ENCODE results near the gene PORCN. TPM values are rescaled to one million over a fixed set of nuclear protein-coding genes. Genes with fewer than 3 reads are reported as not detected.

Gene PORCN
- total and polyA plus RNA-seq, 2 of the 13 experiments (the other 11 are each of a cell fraction or from before 2014, with no cell fraction given): 3.9 to 5.8 TPM

- peak; percentile 73 for TF ChIP-seq USF2 (IDR thresholded peaks at IDR 0.05; ENCODE audit: low read depth, low read length)
- peak; percentile 74; the same call in 1 of the 2 replicates for TF ChIP-seq USF2 (CRISPR knock-in tag; IDR thresholded peaks at IDR 0.05; ENCODE audit: borderline replicate concordance)
- TF ChIP-seq, protein P1, sequence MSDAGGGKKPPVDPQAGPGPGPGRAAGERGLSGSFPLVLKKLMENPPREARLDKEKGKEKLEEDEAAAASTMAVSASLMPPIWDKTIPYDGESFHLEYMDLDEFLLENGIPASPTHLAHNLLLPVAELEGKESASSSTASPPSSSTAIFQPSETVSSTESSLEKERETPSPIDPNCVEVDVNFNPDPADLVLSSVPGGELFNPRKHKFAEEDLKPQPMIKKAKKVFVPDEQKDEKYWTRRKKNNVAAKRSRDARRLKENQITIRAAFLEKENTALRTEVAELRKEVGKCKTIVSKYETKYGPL (CRISPR knock-in tag; IDR thresholded peaks at IDR 0.05): no peak
- TF ChIP-seq HOXD1 (CRISPR knock-in tag; IDR thresholded peaks at IDR 0.05): no peak
- TF ChIP-seq CBX1 (IDR thresholded peaks at IDR 0.05; ENCODE audit: low read depth): no peak
- TF ChIP-seq, protein P2, sequence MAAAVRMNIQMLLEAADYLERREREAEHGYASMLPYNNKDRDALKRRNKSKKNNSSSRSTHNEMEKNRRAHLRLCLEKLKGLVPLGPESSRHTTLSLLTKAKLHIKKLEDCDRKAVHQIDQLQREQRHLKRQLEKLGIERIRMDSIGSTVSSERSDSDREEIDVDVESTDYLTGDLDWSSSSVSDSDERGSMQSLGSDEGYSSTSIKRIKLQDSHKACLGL (CRISPR knock-in tag; IDR thresholded peaks at IDR 0.05): no peak
- no peak for TF ChIP-seq MBNL3 (CRISPR knock-in tag; conservative IDR thresholded peaks at IDR 0.05)
- TF ChIP-seq, protein P3, sequence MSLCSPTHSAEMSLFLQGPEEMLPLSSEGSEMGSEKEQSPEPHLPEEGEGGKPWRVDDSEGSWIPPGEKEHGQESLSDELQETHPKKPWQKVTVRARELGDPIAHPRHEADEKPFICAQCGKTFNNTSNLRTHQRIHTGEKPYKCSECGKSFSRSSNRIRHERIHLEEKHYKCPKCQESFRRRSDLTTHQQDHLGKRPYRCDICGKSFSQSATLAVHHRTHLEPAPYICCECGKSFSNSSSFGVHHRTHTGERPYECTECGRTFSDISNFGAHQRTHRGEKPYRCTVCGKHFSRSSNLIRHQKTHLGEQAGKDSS (CRISPR knock-in tag; IDR thresholded peaks at IDR 0.05; ENCODE audit: borderline replicate concordance, low read depth): no peak
- TF ChIP-seq STAT5B (CRISPR knock-in tag; IDR thresholded peaks at IDR 0.05): no peak
- peak; percentile 77 for TF ChIP-seq YY1 (IDR thresholded peaks at IDR 0.05; ENCODE audit: insufficient read depth, insufficient replicate concordance, low read depth, low read length)
- TF ChIP-seq ZNF350 (CRISPR knock-in tag; IDR thresholded peaks at IDR 0.05; ENCODE audit: borderline replicate concordance, low read depth): no peak
- no peak for TF ChIP-seq ZNF746 (CRISPR knock-in tag; IDR thresholded peaks at IDR 0.05)
- no peak for TF ChIP-seq ZNF556 (CRISPR knock-in tag; IDR thresholded peaks at IDR 0.05; ENCODE audit: borderline replicate concordance)
- TF ChIP-seq ZNF672 (CRISPR knock-in tag; IDR thresholded peaks at IDR 0.05): no peak
- TF ChIP-seq ZNF18 (CRISPR knock-in tag; IDR thresholded peaks at IDR 0.05; ENCODE audit: insufficient replicate concordance): no peak
- no peak for TF ChIP-seq YEATS2 (CRISPR knock-in tag; IDR thresholded peaks at IDR 0.05; ENCODE audit: borderline replicate concordance)
- TF ChIP-seq ZNF451 (CRISPR knock-in tag; IDR thresholded peaks at IDR 0.05): no peak
- TF ChIP-seq CHCHD3 (CRISPR knock-in tag; IDR thresholded peaks at IDR 0.05): no peak
- no peak for TF ChIP-seq PRPF4 (IDR thresholded peaks at IDR 0.05; ENCODE audit: low read depth, low read length, poor library complexity, severe bottlenecking)
- 0 out of 2 replicates have a peak, but pooled peaks have one; percentile 48 for TF ChIP-seq E2F5 (CRISPR knock-in tag; conservative IDR thresholded peaks at IDR 0.05)
- TF ChIP-seq ZNF446 (CRISPR knock-in tag; IDR thresholded peaks at IDR 0.05): no peak
- TF ChIP-seq IKZF4 (CRISPR knock-in tag; IDR thresholded peaks at IDR 0.05; ENCODE audit: borderline replicate concordance, low read depth, not compliant biosample characterization): no peak
Observed at GRCh38 chrX:48521353-48522243, 12.8 kb downstream of the PORCN start, which contains the start of gene EBP (continued).

All from HepG2 (cell line).